Type B pancreatic cell (in vitro differentiated cells): ENCODE measurements around the gene LILRA5. TPM values are rescaled to one million over a fixed set of nuclear protein-coding genes. Genes with fewer than 3 reads are reported as not detected.

Source experiments
- DNase-seq: peaks from one replicate; pipeline ENCODE4 v3.0.0; 2021; ENCODE audit warnings: mixed read lengths; ENCODE audit not compliant: unreplicated experiment; ENCODE audit errors: extremely low spot score
- H3K27ac Mint-ChIP-seq: 2 replicates; pipeline ENCODE4 v1.8.0; 2021; ENCODE audit warnings: mild to moderate bottlenecking, mixed read lengths
- H3K27me3 Mint-ChIP-seq: 2 replicates; pipeline ENCODE4 v1.8.0; 2021; ENCODE audit warnings: mixed read lengths
- H3K36me3 Mint-ChIP-seq: 2 replicates; pipeline ENCODE4 v1.8.0; 2021; ENCODE audit warnings: mixed read lengths
- H3K4me1 Mint-ChIP-seq: one replicate; pipeline ENCODE4 v1.8.0; 2021; ENCODE audit warnings: mixed read lengths; ENCODE audit not compliant: unreplicated experiment
- H3K4me3 Mint-ChIP-seq: 2 replicates; pipeline ENCODE4 v1.8.0; 2021; ENCODE audit warnings: mild to moderate bottlenecking, mixed read lengths
- H3K9me3 Mint-ChIP-seq: 2 replicates; pipeline ENCODE4 v1.8.0; 2021; ENCODE audit warnings: mixed read lengths
- total RNA-seq: library from RNA; stranded (reverse); gene quantifications from 2 replicates; pipeline ENCODE4 v1.2.1, GENCODE V29; 2021; ENCODE audit warnings: low replicate concordance
- TF ChIP-seq, protein P1 (sequence below): fragments of 200-600 bp; sonication (generic); conservative IDR thresholded peaks from 2 replicates; pipeline ENCODE4 v1.5.0; 2021; ENCODE audit warnings: antibody characterized with exemption, mild to moderate bottlenecking

LILRA5 gene
- total RNA-seq, 1 donor from 2014 or later: not detected

DNA sequence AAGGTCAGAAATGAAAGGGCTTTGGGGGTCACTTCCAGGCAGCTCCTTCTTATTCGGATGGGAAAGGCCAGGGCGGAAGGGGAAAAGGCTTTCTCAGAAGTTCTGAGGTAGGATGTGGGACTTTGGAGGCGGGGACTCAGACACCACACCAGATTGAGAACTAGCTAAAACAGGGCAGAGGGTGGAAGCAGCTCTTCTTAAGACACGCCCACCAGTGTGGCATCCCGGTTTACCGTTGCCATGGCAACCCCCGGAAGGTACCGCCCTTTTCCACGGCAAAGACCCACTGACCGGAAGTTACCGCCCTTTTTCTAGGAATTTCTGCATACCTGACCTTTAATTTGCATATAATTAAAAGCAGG is 3.8 kb upstream of the LILRA5 start:
- Mint-ChIP-seq H3K27ac (no peak overlapping the region), H3K9me3 (peaks cover under 1% of the 10 kb centered on the region), H3K4me1 (no peaks in the 10 kb centered on the region), H3K36me3 (no peaks in the 10 kb centered on the region), H3K4me3 (no peak overlapping the region), H3K27me3 (peaks cover 18% of the 10 kb centered on the region)
- TF ChIP-seq, protein P1, sequence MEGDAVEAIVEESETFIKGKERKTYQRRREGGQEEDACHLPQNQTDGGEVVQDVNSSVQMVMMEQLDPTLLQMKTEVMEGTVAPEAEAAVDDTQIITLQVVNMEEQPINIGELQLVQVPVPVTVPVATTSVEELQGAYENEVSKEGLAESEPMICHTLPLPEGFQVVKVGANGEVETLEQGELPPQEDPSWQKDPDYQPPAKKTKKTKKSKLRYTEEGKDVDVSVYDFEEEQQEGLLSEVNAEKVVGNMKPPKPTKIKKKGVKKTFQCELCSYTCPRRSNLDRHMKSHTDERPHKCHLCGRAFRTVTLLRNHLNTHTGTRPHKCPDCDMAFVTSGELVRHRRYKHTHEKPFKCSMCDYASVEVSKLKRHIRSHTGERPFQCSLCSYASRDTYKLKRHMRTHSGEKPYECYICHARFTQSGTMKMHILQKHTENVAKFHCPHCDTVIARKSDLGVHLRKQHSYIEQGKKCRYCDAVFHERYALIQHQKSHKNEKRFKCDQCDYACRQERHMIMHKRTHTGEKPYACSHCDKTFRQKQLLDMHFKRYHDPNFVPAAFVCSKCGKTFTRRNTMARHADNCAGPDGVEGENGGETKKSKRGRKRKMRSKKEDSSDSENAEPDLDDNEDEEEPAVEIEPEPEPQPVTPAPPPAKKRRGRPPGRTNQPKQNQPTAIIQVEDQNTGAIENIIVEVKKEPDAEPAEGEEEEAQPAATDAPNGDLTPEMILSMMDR: no peak
- no peak for DNase-seq

DNA sequence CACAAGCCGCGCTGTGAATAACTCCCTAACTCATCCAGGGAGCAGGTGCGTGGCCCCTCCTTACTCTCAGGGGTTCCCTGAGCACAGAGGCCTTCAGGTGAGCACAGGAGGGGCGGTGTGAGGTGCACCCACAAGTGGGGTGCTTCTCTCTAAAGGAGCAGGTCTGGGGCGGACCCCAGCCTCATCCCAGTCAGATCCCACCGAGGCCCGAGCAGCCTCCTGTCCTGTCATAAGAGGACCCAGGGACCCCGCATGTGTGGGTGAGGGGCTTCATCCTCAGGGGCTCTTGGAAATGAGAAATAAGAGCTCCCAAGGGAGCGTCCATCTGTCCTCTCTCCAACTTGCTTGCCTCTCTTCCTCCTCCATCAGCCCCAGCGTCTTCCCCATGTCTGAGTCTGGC is 3.0 kb upstream of the LILRA5 start:
- Mint-ChIP-seq H3K4me3 (no peak overlapping the region), H3K9me3 (no peaks in the 10 kb centered on the region), H3K4me1 (no peaks in the 10 kb centered on the region), H3K27me3 (peaks cover 13% of the 10 kb centered on the region), H3K27ac (no peak overlapping the region), H3K36me3 (no peaks in the 10 kb centered on the region)
- DNase-seq: no peak
- TF ChIP-seq, protein P1: no peak

DNA sequence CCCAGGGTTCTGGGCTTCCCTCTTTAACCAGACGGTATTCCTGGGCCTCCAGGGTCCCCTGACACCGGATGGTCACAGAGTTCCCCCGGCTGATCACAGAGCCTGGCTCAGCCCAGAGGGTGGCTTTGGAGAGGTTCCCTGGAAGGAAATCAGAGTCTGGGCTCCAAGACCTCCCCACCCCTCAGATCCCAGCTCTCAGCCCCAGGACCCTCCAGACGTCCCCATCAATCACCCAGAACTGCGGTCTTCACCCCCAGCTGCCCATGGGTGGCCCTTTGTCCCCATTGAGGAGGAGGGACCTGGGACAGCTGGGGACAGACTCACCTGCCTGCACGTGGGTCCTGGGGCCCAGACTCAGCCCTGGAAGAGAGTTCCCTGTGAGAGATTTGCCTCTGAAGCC is 955 bp downstream of the LILRA5 start:
- Mint-ChIP-seq H3K9me3 (no peaks in the 10 kb centered on the region), H3K4me3 (no peak overlapping the region), H3K4me1 (no peaks in the 10 kb centered on the region), H3K27me3 (peaks cover 11% of the 10 kb centered on the region), H3K36me3 (no peaks in the 10 kb centered on the region), H3K27ac (no peak overlapping the region)
- TF ChIP-seq, protein P1: no peak
- DNase-seq: no peak

DNA sequence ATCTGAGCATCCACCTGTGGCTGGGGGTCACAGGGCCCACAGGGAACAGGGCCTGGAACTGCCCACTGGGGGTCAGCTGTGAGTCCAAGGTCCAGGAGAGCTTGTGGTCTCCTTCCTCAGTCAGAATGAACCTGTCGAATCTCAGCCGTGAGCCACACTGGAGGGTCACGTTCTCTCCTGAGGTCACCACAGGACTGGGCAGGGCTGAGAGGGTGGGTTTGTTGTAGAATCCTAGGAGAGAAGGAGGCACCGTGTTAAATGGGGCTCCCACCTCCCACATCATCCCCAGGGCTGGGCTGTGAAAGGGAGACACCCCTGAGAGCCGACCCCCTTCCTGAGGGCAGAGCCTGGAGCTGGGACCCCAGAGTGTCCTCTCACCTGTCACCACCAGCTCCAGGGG is 1.5 kb downstream of the LILRA5 start:
- Mint-ChIP-seq H3K9me3 (no peaks in the 10 kb centered on the region), H3K27me3 (peaks cover 11% of the 10 kb centered on the region), H3K36me3 (no peaks in the 10 kb centered on the region), H3K4me3 (no peak overlapping the region), H3K4me1 (no peaks in the 10 kb centered on the region), H3K27ac (no peak overlapping the region)
- TF ChIP-seq, protein P1: no peak
- DNase-seq: no peak

DNA sequence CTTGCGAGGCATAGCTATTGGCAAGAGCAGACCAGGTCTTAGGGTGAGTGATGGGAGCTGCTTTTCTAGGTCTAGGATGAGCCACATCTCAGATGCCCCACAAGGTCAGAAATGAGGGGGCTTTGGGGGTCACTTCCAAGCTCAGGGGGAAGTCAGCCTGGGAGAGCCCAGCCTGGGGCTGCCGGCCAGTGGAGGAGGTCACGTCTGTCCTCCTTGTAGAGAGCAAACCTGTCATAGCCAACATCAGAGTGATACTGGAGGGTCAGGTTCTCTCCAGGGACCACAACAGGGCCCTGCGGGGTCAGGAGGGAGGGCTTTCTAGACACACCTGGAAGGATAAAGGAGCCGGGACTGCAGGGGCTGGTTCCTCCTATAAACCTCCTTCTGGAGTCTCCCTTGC is 2.4 kb downstream of the LILRA5 start:
- Mint-ChIP-seq H3K9me3 (no peaks in the 10 kb centered on the region), H3K27ac (no peak overlapping the region), H3K27me3 (peaks cover 8% of the 10 kb centered on the region)

More for the DNA sequence above, 2.4 kb downstream of the LILRA5 start:
- peak; percentile 50 for DNase-seq
- no peaks in the 10 kb centered on the region for H3K4me1 Mint-ChIP-seq
- TF ChIP-seq, protein P1: no peak
- H3K4me3 Mint-ChIP-seq: no peak overlapping the region
- no peaks in the 10 kb centered on the region for H3K36me3 Mint-ChIP-seq
